NCI-H526 (cell line): ENCODE results near the gene LMO7.

ENCODE experiments used
- DNase-seq, 2 experiments: peaks; one replicate each; lab custom pipeline; 2025; lab: John Stamatoyannopoulos, UW

The LMO7 gene

GRCh38 chr13:75801388-75801945 is 165.3 kb downstream of the LMO7 start:
- DNase-seq, result no peak

- no peak for DNase-seq
These were observed 166.0 kb downstream of the LMO7 start for GRCh38 chr13:75802161-75802560.

GRCh38 chr13:75803164-75803611 is 167.1 kb downstream of the LMO7 start:
- peak; percentile 63 to 64 for DNase-seq

GRCh38 chr13:75804054-75804453 is 167.9 kb downstream of the LMO7 start:
- no peak for DNase-seq

- no peak for DNase-seq
These were observed 168.5 kb downstream of the LMO7 start for GRCh38 chr13:75804605-75805004.

- no peak for DNase-seq
These were observed 170.0 kb downstream of the LMO7 start for GRCh38 chr13:75806117-75806516.

GRCh38 chr13:75811361-75811760 is 175.2 kb downstream of the LMO7 start:
- no peak for DNase-seq

- no peak for DNase-seq
These were observed 175.7 kb downstream of the LMO7 start for GRCh38 chr13:75811841-75812240.

GRCh38 chr13:75812751-75813181 is 176.6 kb downstream of the LMO7 start:
- no peak for DNase-seq

GRCh38 chr13:75813323-75813722 is 177.2 kb downstream of the LMO7 start:
- no peak for DNase-seq

GRCh38 chr13:75818179-75818967 is 182.2 kb downstream of the LMO7 start:
- DNase-seq, result peak; percentile 86 to 92

- no peak for DNase-seq
These were observed 182.8 kb downstream of the LMO7 start for GRCh38 chr13:75818968-75819225.

- peak; percentile 85 to 88 for DNase-seq
These were observed 189.0 kb downstream of the LMO7 start for GRCh38 chr13:75825161-75825560.

GRCh38 chr13:75825594-75825993 is 189.5 kb downstream of the LMO7 start:
- DNase-seq, result no peak

- DNase-seq, result no peak
These were observed 190.3 kb downstream of the LMO7 start for GRCh38 chr13:75826391-75826790.

GRCh38 chr13:75829830-75830229 is 193.7 kb downstream of the LMO7 start:
- no peak for DNase-seq

GRCh38 chr13:75830842-75831241 is 194.7 kb downstream of the LMO7 start:
- DNase-seq, result no peak

GRCh38 chr13:75831389-75831788 is 195.3 kb downstream of the LMO7 start:
- no peak for DNase-seq

- no peak for DNase-seq
These were observed 196.7 kb downstream of the LMO7 start for GRCh38 chr13:75832812-75833211.

GRCh38 chr13:75836441-75836840 is 200.3 kb downstream of the LMO7 start:
- DNase-seq, result no peak

GRCh38 chr13:75838366-75839005 is 202.4 kb downstream of the LMO7 start:
- no peak for DNase-seq

GRCh38 chr13:75839406-75839805 is 203.3 kb downstream of the LMO7 start:
- DNase-seq, result no peak

- no peak for DNase-seq
These were observed 205.8 kb downstream of the LMO7 start for GRCh38 chr13:75841905-75842304.
